GM12891 (cell line): ENCODE data around the gene ZEB2.

ENCODE experiments used
- POLR2A ChIP-seq: IDR thresholded peaks from 2 replicates; pipeline ENCODE4 v1.6.1; 2011; ENCODE audit warnings: low read depth, low read length, control low read depth
- POLR2AphosphoS5 ChIP-seq: IDR thresholded peaks from 2 replicates; pipeline ENCODE4 v1.6.1; 2011; ENCODE audit warnings: low read depth, low read length, control low read depth
- TAF1 ChIP-seq: IDR thresholded peaks from 2 replicates; pipeline ENCODE4 v1.6.1; 2011; ENCODE audit warnings: low read depth, low read length, control low read depth

- TF ChIP-seq POLR2A (no peak), TAF1 (no peak), POLR2AphosphoS5 (no peak)
Measured at GRCh38 chr2:144376460-144376859, 143.5 kb downstream of the ZEB2 start.
